Effector CD8-positive, alpha-beta T cell (primary cell): ENCODE data around the gene MRPL49.
"Not testable (repeated sequence)": the region's sequence is repeated elsewhere in the genome, so short reads cannot be mapped to it uniquely, and the experiment has no call there.

Experiments used
- DNase-seq: peaks from one replicate; lab custom pipeline; 2025; lab: John Stamatoyannopoulos, UW

The MRPL49 gene

DNA sequence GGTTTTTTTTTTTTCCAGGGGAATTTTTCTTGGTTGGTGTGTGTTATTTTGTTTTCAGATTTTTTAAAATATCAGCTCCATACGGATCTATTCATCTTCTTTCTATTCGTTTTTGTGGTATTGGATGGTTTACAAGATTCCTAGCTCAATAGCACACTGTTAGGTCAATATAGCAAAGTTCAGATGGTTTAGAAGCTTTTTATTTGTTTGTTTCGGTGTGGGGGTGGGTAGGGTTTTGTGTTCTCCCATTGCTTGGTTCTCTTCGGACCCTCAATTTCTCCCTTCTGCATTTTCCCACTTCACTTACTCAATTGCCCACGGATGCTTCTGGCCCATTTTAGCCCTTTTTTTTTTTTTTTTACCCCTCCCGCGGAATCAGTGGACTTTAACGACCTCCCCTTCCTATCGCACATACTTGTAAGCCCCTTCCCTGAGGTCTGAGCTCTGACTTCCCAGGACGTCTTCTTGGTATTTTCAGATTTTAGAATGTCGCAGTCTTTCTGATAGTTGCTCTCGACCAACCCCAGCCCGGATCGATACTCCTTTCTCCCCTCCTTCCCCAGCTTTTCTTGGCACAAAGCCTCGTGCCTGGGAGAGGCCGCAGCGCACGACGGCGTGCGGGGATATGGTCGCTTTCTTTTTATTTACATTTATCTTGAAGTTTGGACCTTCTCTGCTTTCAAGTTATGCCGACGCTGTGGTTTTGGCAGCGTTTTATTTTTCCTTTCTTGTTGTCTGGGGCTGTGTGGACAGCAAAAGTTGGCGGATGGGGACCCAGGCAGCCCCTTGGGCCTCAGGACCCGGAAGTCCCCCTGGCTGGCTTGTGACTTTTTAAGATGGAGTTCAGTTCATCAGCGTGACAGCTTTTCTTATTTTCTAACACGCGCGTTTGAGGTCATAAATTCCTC lies 43.5 kb downstream of the MRPL49 start:
- no peak for DNase-seq

DNA sequence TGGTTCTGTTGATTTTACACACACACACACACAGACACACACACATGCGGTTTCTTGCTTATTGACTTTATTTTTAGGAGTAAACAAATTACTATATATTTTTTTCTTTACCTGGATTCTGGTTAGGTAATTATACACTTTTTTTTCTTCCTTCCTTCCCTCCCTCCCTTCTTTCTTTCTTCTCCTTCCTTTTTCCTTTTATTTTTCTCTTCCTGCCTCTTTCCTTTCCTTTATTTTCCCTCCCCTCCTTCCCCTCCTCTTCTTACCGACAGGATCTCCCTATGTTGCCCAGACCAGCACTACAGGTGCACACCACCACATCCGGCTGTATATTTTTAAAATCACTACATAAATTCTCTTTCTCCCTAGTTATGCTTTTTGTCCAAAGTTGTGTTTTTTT lies 44.8 kb downstream of the MRPL49 start:
- no peak for DNase-seq

DNA sequence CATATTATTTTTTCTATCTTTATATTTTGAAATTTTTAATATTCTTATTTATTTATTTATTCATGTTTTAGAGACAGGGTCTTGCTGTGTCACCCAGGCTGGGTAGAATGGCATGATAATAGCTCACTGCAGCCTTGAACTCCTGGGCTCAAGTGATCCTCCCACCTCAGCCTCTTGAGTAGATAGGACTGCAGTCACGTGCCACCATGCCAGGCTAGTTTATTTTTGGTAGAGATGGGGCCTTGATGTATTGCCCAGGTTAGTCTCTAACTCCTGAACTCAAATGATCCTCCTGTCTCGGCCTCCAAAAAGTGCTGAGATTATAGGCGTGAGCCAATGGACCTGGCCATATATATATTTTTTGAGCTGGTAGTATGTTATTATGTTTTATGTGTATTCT lies 45.5 kb downstream of the MRPL49 start:
- no peak for DNase-seq

DNA sequence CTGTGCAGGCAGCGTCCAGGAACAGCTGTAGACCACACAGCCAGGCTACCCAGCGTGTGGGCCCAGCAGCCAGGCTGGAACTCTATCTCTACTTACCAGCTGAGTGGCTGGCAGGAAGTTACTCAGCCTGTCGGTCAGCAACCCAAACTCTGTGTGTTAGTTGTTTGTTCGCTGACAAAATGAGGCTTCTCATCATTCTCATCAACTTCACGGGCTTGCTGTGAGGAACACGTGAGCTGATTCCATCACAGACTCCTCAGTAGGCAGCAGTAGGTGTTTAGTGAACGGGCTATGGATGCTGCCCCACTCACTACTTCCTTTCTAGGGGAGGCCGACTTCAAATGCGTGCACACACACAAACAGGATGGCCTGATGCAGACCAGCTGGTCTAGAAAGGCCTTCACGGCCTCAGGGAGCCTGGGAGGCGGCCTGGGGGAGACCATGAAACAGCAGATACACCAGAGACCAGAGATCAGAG lies 47.1 kb downstream of the MRPL49 start:
- DNase-seq = no peak

DNA sequence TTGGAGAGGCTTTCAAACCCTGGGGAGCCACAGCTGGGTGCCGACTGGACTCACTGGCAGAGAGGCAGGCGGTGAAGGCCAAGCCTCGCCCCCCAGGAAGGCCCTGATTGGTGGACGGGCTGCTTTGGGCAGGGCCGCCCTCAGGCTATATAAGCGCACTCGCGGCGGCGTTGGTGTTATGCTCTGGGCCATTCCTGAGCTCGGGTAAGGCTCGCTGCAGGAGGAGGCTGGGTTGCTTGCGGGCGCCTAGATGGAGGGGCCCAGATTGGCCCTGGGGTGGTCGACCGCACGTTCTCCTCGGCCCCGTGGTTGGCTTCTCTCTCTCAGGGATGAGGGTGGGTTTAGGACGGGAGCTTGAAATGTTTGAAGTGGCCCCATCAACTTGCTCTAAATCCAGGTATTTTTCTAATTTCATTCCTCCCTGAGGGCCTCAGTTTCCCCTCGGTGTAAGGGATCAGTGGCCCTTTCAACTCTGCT lies 48.0 kb downstream of the MRPL49 start, which contains the start of gene SPDYC:
TSS of gene SPDYC (plus strand) at position 176 of the 477 bp plus-strand sequence. CDS start 1,125 bp downstream, outside the sequence.
- no peak for DNase-seq

DNA sequence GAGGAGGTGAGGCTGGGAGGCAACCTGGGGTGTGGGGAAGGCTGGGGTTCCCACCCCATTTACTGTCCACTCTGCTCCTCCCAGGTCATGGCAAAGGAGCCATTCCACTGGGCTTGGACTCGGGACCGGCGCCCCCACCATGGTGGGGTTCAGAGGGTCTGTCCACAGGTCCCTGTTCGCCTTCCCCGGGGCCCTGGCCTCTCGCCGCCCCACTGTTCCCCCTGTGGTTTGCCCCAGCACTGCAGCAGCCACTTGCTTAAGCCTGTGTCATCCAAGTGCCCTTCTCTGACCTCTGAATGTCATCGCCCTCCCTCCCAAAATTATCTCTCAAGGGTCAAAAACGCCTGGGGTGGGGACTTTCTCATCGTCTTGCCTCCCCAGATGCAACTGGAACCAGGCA lies 50.5 kb downstream of the MRPL49 start:
- no peak for DNase-seq

DNA sequence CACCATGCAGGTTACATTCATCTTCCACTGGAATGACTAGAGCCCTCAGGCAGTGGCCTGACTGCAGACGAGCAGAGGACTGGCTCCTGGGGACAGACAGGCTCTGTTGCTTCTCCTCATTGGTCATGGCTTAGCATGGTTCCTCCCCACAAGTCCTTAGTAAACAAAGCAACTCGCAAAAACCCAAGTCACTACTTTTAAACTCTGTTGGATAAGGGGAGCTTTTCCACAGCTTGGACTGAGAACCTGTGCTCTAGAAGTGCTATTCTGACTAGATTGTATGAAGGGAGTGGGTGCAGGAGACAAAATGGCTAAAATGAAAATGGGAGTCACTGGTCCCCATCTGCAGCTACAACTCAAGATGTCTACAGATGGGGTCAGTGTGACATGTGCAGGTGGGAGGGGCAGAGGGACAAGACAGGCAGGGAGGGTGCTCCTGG lies 52.5 kb downstream of the MRPL49 start:
- DNase-seq = not testable (repeated sequence)
